Liver (tissue), 9 donors: ENCODE results near the gene OTUB1. TPM values are rescaled to one million over a fixed set of nuclear protein-coding genes. Genes with fewer than 3 reads are reported as not detected.

Experiments used
- DNase-seq: peaks from one replicate; pipeline ENCODE4 v3.0.0-alpha.2; 2017; ENCODE audit warnings: low spot score
- H3K27ac ChIP-seq, 2 donors: one replicate each; pipeline ENCODE4 v1.7.0; 2013; ENCODE audit warnings: inconsistent platforms in 2 of 2, low read length in 2 of 2, control low read depth in 1 of 2, low read depth in 1 of 2, mild to moderate bottlenecking in 1 of 2
- H3K27me3 ChIP-seq, 4 donors: one replicate each; pipeline versions ENCODE4 v1.6.1 to v1.7.0; 2013; ENCODE audit warnings: low read length in 3 of 4, inconsistent platforms in 1 of 4, mild to moderate bottlenecking in 1 of 4, moderate library complexity in 1 of 4; ENCODE audit not compliant: control insufficient read depth in 4 of 4, insufficient read depth in 4 of 4
- H3K36me3 ChIP-seq, 4 donors: one replicate each; pipeline versions ENCODE4 v1.6.1 to v1.7.0; 2013; ENCODE audit warnings: low read length in 3 of 4, mild to moderate bottlenecking in 3 of 4, low read depth in 1 of 4, moderate library complexity in 1 of 4; ENCODE audit not compliant: control insufficient read depth in 4 of 4, insufficient read depth in 3 of 4
- H3K4me1 ChIP-seq, 4 donors: one replicate each; pipeline versions ENCODE4 v1.6.1 to v1.7.0; 2013; ENCODE audit warnings: low read length in 3 of 4, mild to moderate bottlenecking in 3 of 4, moderate library complexity in 1 of 4; ENCODE audit not compliant: control insufficient read depth in 4 of 4, insufficient read depth in 4 of 4
- H3K4me3 ChIP-seq, 3 donors: one replicate each; pipeline versions ENCODE4 v1.6.1 to v1.7.0; 2013; ENCODE audit warnings: low read length in 3 of 3, control low read depth in 1 of 3, low read depth in 1 of 3, mild to moderate bottlenecking in 1 of 3
- H3K9ac ChIP-seq, 2 donors: one replicate each; pipeline ENCODE4 v1.7.0; 2013; ENCODE audit warnings: low read length in 2 of 2, mild to moderate bottlenecking in 2 of 2, moderate library complexity in 2 of 2, control low read depth in 1 of 2, low read depth in 1 of 2
- H3K9me3 ChIP-seq, 4 donors: one replicate each; pipeline versions ENCODE4 v1.6.1 to v1.7.0; 2013; ENCODE audit warnings: low read length in 3 of 4; ENCODE audit not compliant: control insufficient read depth in 4 of 4
- EGR1 ChIP-seq, 2 donors: IDR thresholded peaks; 2 replicates each; pipeline ENCODE4 v1.6.1; 2016 to 2018; ENCODE audit warnings: antibody characterized with exemption in 2 of 2, low read depth in 2 of 2
- FOXA2 ChIP-seq: IDR thresholded peaks from 2 replicates; pipeline ENCODE4 v1.6.1; 2016; ENCODE audit warnings: antibody characterized with exemption
- GABPA ChIP-seq, 2 donors: IDR thresholded peaks in 1 of 2; conservative IDR thresholded peaks in 1 of 2; 2 replicates each; pipeline ENCODE4 v1.6.1; 2016; ENCODE audit warnings: antibody characterized with exemption in 2 of 2, mild to moderate bottlenecking in 1 of 2, moderate library complexity in 1 of 2
- HNF4A ChIP-seq, 2 donors: conservative IDR thresholded peaks; 2 replicates each; pipeline ENCODE4 v1.6.1; 2016; ENCODE audit warnings: antibody characterized with exemption in 2 of 2, mild to moderate bottlenecking in 2 of 2
- JUND ChIP-seq, 2 donors: IDR thresholded peaks; 2 replicates each; pipeline ENCODE4 v1.6.1; 2016; ENCODE audit warnings: antibody characterized with exemption in 2 of 2
- NR2F2 ChIP-seq: IDR thresholded peaks from 2 replicates; pipeline ENCODE4 v1.6.1; 2016; ENCODE audit warnings: antibody characterized with exemption
- RAD21 ChIP-seq, 2 donors: IDR thresholded peaks; 2 replicates each; pipeline ENCODE4 v1.6.1; 2016; ENCODE audit warnings: antibody characterized with exemption in 2 of 2, mild to moderate bottlenecking in 2 of 2
- RXRA ChIP-seq, 2 donors: IDR thresholded peaks; 2 replicates each; pipeline ENCODE4 v1.6.1; 2017 to 2018; ENCODE audit warnings: antibody characterized with exemption in 2 of 2, mild to moderate bottlenecking in 1 of 2
- SP1 ChIP-seq: IDR thresholded peaks from 2 replicates; pipeline ENCODE4 v1.6.1; 2018; ENCODE audit warnings: antibody characterized with exemption, mild to moderate bottlenecking
- TAF1 ChIP-seq: conservative IDR thresholded peaks from 2 replicates; pipeline ENCODE4 v1.6.1; 2016; ENCODE audit warnings: antibody characterized with exemption, mild to moderate bottlenecking
- YY1 ChIP-seq: IDR thresholded peaks from 2 replicates; pipeline ENCODE4 v1.6.1; 2016; ENCODE audit warnings: antibody characterized with exemption, mild to moderate bottlenecking
- WGBS: extraction: QIAGEN DNeasy Blood & Tissue Kit; methylation state at CpG from one replicate; pipeline ENCODE4 v1.1.7; 2013; 5-methylcytosine and 5-hydroxymethylcytosine counted together
- polyA plus RNA-seq, 2 donors: library from polyadenylated mRNA; stranded (reverse) in 1 of 2; unstranded in 1 of 2; fragments of 200-250 nt in 1 of 2; fragments of >200 nt in 1 of 2; fragmentation: Nextera tagmentation in 1 of 2; extraction: Ambion mirVana in 1 of 2; gene quantifications; one replicate each; pipeline versions ENCODE4 v1.2.1 to v1.2.3, GENCODE V29; 2013 to 2015
- total RNA-seq, 2 donors: library from RNA; depleted of rRNA; stranded (reverse); fragments of >200 nt; gene quantifications; one replicate each; pipeline ENCODE4 v1.2.3, GENCODE V29; 2014
- TF ChIP-seq, protein P1 (sequence below): IDR thresholded peaks from 2 replicates; pipeline ENCODE4 v1.6.1; 2016; ENCODE audit warnings: antibody characterized with exemption, mild to moderate bottlenecking
- TF ChIP-seq, protein P2 (sequence below): IDR thresholded peaks from 2 replicates; pipeline ENCODE4 v1.6.1; 2016; ENCODE audit warnings: antibody characterized with exemption
- TF ChIP-seq, protein P3 (sequence below): fragments of 150-350 bp; IDR thresholded peaks from 2 replicates; pipeline ENCODE4 v1.5.1; 2017; ENCODE audit warnings: improper control_type of control experiment, low read depth, low read length; ENCODE audit not compliant: missing input control
- TF ChIP-seq, protein P4 (sequence below): IDR thresholded peaks from 2 replicates; pipeline ENCODE4 v1.6.1; 2016; ENCODE audit warnings: antibody characterized with exemption
- TF ChIP-seq, protein P5 (sequence below): IDR thresholded peaks from 2 replicates; pipeline ENCODE4 v1.6.1; 2016; ENCODE audit warnings: antibody characterized with exemption
- donor health status: healthy.
- donor health status: healthy.
- donor health status: healthy.
- donor health status: healthy.
- donor health status: healthy.

The OTUB1 gene
- total and polyA plus RNA-seq, 4 donors = 18.8 to 44.6 (median 28.5) TPM

DNA sequence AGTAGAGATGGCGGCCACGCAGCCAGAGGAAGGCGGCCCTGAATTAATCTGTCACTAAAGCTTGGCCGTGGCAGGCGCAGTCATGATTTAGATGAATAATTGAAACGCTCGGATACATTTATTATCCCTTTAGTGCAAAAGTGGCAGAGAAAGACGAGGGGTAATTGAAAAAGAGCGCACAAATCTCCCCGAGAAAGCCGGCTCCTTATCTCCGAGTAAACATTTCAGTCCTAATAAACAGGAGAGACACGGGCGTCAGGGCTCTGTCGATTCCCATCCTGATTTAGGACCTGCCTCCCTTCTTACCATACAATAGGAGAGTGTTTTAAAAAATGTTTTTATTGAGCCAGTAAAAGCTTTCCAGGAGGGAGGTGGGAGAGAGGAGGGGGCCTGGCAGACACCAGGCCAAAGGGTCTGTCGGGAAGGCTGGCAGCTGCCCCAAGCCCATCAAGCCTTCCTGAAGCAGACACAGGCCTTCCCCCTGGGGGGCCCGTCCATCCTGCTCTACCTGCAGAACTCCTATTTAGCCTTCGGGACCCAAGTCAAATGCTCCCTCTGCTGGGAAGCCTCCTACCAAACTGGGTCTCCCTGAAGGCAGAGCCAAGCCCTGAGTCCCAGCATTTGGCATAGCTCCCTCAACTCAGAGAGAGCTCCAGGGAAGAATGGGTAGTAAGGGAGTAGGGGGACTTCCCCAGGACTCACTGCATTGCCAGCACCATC lies 22.8 kb downstream of the OTUB1 start (continued):
- TF ChIP-seq, protein P1, sequence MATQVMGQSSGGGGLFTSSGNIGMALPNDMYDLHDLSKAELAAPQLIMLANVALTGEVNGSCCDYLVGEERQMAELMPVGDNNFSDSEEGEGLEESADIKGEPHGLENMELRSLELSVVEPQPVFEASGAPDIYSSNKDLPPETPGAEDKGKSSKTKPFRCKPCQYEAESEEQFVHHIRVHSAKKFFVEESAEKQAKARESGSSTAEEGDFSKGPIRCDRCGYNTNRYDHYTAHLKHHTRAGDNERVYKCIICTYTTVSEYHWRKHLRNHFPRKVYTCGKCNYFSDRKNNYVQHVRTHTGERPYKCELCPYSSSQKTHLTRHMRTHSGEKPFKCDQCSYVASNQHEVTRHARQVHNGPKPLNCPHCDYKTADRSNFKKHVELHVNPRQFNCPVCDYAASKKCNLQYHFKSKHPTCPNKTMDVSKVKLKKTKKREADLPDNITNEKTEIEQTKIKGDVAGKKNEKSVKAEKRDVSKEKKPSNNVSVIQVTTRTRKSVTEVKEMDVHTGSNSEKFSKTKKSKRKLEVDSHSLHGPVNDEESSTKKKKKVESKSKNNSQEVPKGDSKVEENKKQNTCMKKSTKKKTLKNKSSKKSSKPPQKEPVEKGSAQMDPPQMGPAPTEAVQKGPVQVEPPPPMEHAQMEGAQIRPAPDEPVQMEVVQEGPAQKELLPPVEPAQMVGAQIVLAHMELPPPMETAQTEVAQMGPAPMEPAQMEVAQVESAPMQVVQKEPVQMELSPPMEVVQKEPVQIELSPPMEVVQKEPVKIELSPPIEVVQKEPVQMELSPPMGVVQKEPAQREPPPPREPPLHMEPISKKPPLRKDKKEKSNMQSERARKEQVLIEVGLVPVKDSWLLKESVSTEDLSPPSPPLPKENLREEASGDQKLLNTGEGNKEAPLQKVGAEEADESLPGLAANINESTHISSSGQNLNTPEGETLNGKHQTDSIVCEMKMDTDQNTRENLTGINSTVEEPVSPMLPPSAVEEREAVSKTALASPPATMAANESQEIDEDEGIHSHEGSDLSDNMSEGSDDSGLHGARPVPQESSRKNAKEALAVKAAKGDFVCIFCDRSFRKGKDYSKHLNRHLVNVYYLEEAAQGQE = no peak
- TF ChIP-seq, protein P2, sequence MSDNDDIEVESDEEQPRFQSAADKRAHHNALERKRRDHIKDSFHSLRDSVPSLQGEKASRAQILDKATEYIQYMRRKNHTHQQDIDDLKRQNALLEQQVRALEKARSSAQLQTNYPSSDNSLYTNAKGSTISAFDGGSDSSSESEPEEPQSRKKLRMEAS = no peak
- TF ChIP-seq YY1 (no peak), NR2F2 (no peak), SP1 (no peak), RXRA (IDR thresholded peaks at IDR 0.05) (no peak)

DNA sequence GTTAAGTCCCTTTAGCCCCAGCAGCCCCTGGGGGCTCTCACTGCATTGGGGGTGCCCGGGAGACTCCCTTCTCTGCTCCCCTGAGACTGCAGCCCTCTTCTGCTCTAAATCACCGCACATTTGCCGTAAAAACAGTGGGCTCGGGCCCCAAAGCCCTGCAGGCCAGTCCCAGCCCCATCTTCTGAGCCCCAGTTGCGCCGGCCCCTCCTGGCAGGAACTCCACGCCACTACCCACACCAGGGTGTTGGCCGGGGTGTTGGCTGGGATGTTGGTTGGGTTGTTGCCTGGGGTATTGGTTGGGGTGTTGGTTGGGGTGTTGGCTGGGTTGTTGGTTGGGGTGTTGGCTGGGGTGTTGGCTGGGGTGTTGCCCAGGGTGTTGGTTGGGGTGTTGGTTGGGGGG lies 23.5 kb downstream of the OTUB1 start:
- no peak overlapping the region for H3K4me3 ChIP-seq
- DNase-seq = no peak
- TF ChIP-seq NR2F2 (no peak), EGR1 (IDR thresholded peaks at IDR 0.05; ENCODE audit: low read depth in 2 of 2) (no peak), GABPA (IDR thresholded peaks at IDR 0.05 in 1 of 2, conservative IDR thresholded peaks at IDR 0.05 in 1 of 2) (no peak), FOXA2 (no peak)
- TF ChIP-seq, protein P3, sequence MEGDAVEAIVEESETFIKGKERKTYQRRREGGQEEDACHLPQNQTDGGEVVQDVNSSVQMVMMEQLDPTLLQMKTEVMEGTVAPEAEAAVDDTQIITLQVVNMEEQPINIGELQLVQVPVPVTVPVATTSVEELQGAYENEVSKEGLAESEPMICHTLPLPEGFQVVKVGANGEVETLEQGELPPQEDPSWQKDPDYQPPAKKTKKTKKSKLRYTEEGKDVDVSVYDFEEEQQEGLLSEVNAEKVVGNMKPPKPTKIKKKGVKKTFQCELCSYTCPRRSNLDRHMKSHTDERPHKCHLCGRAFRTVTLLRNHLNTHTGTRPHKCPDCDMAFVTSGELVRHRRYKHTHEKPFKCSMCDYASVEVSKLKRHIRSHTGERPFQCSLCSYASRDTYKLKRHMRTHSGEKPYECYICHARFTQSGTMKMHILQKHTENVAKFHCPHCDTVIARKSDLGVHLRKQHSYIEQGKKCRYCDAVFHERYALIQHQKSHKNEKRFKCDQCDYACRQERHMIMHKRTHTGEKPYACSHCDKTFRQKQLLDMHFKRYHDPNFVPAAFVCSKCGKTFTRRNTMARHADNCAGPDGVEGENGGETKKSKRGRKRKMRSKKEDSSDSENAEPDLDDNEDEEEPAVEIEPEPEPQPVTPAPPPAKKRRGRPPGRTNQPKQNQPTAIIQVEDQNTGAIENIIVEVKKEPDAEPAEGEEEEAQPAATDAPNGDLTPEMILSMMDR = no peak
- no peaks in the 10 kb centered on the region for H3K27me3 ChIP-seq
- H3K4me1 ChIP-seq = peaks cover 3 to 15% (median 9%) of the 10 kb centered on the region in 4 donors
- H3K9ac ChIP-seq = no peak overlapping the region
- WGBS = 97% methylated on average over 8 of the region's 8 CpGs
- no peaks in the 10 kb centered on the region for H3K9me3 ChIP-seq
- H3K36me3 ChIP-seq = no peaks in the 10 kb centered on the region
- H3K27ac ChIP-seq = no peak overlapping the region

DNA sequence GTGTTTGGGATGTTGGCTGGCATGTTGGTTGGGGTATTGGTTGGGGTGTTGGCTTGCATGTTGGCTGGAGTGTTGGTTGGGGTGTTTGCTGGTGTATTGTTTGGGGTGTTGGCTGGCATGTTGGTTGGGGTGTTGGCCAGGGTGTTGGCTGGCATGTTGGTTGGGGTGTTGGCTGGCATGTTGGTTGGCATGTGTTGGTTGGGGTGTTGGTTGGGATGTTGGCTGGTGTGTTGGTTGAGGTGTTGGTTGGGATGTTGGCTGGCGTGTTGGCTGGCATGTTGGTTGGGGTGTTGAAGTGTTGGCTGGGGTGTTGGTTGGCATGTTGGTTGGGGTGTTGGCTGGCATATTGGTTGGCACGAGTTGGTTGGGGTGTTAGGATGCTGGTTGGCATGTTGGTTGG lies 24.5 kb downstream of the OTUB1 start:
- 97% methylated on average over 2 of the region's 2 CpGs for WGBS
- Histone ChIP-seq H3K27me3 (no peaks in the 10 kb centered on the region), H3K9me3 (no peaks in the 10 kb centered on the region), H3K4me1 (peaks cover 3 to 15% (median 9%) of the 10 kb centered on the region in 4 donors), H3K36me3 (no peaks in the 10 kb centered on the region), H3K27ac (no peak overlapping the region), H3K9ac (no peak overlapping the region), H3K4me3 (no peak overlapping the region)
- DNase-seq = no peak
- TF ChIP-seq, protein P3 = no peak
- no peak for TF ChIP-seq SP1
- TF ChIP-seq RXRA (IDR thresholded peaks at IDR 0.05) = no peak
- TF ChIP-seq EGR1 (IDR thresholded peaks at IDR 0.05; ENCODE audit: low read depth in 2 of 2) = no peak
- TF ChIP-seq, protein P4, sequence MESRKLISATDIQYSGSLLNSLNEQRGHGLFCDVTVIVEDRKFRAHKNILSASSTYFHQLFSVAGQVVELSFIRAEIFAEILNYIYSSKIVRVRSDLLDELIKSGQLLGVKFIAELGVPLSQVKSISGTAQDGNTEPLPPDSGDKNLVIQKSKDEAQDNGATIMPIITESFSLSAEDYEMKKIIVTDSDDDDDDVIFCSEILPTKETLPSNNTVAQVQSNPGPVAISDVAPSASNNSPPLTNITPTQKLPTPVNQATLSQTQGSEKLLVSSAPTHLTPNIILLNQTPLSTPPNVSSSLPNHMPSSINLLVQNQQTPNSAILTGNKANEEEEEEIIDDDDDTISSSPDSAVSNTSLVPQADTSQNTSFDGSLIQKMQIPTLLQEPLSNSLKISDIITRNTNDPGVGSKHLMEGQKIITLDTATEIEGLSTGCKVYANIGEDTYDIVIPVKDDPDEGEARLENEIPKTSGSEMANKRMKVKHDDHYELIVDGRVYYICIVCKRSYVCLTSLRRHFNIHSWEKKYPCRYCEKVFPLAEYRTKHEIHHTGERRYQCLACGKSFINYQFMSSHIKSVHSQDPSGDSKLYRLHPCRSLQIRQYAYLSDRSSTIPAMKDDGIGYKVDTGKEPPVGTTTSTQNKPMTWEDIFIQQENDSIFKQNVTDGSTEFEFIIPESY = no peak
- TF ChIP-seq JUND (IDR thresholded peaks at IDR 0.05) = no peak
- no peak for TF ChIP-seq NR2F2
- TF ChIP-seq, protein P5, sequence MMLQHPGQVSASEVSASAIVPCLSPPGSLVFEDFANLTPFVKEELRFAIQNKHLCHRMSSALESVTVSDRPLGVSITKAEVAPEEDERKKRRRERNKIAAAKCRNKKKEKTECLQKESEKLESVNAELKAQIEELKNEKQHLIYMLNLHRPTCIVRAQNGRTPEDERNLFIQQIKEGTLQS = no peak
- no peak for TF ChIP-seq FOXA2
- no peak for TF ChIP-seq TAF1
- no peak for TF ChIP-seq RAD21 (IDR thresholded peaks at IDR 0.05)
- TF ChIP-seq HNF4A (conservative IDR thresholded peaks at IDR 0.05) = no peak
